H1 (cell line): ENCODE measurements around the gene GJA5.

ENCODE experiments used
- CEBPB ChIP-seq: IDR thresholded peaks from 2 replicates; pipeline ENCODE4 v1.6.1; 2012; ENCODE audit warnings: low read depth, low read length
- CTCF ChIP-seq, 3 experiments: IDR thresholded peaks; 1 replicate in 2 of 3; 2 replicates in 1 of 3; pipeline versions ENCODE4 v1.5.1 to v1.6.1; 2011; ENCODE audit warnings: low read length in 3 of 3, mild to moderate bottlenecking in 3 of 3, inconsistent platforms in 2 of 3, low read depth in 1 of 3, moderate library complexity in 1 of 3; ENCODE audit not compliant: insufficient read depth in 1 of 3; ENCODE audit errors: control extremely low read depth in 1 of 3
- EGR1 ChIP-seq: IDR thresholded peaks from 2 replicates; pipeline ENCODE4 v1.6.1; 2011; ENCODE audit warnings: low read depth, low read length, borderline replicate concordance
- EZH2 ChIP-seq: fragments of 200-600 bp; sonication (generic); IDR thresholded peaks from 2 replicates; pipeline ENCODE4 v1.7.1; 2012; ENCODE audit warnings: low read depth, mild to moderate bottlenecking, moderate library complexity, low read length, inconsistent platforms; ENCODE audit not compliant: severe bottlenecking
- JUND ChIP-seq: IDR thresholded peaks from 2 replicates; pipeline ENCODE4 v1.6.1; 2011; ENCODE audit warnings: mild to moderate bottlenecking, improper control_type of control experiment, low read length
- MAX ChIP-seq: IDR thresholded peaks from 2 replicates; pipeline ENCODE4 v1.6.1; 2012; ENCODE audit warnings: inconsistent platforms
- PHF8 ChIP-seq: fragments of 200-600 bp; sonication (generic); conservative IDR thresholded peaks from 2 replicates; pipeline ENCODE4 v1.7.1; 2012; ENCODE audit warnings: low read depth, mild to moderate bottlenecking, inconsistent platforms, low read length, moderate library complexity
- POLR2A ChIP-seq, 2 experiments: IDR thresholded peaks; 1 replicate in 1 of 2; 2 replicates in 1 of 2; pipeline ENCODE4 v1.6.1; 2011; ENCODE audit warnings: low read depth in 2 of 2, low read length in 2 of 2, mild to moderate bottlenecking in 2 of 2; ENCODE audit errors: control extremely low read depth in 1 of 2
- POLR2AphosphoS5 ChIP-seq: IDR thresholded peaks from 2 replicates; pipeline ENCODE4 v1.6.1; 2011; ENCODE audit warnings: low read depth, low read length
- RAD21 ChIP-seq, 2 experiments: IDR thresholded peaks in 1 of 2; conservative IDR thresholded peaks in 1 of 2; 2 replicates each; pipeline ENCODE4 v1.6.1; 2011; ENCODE audit warnings: low read depth in 2 of 2, low read length in 2 of 2, improper control_type of control experiment in 1 of 2, inconsistent platforms in 1 of 2, mild to moderate bottlenecking in 1 of 2, moderate library complexity in 1 of 2
- RFX5 ChIP-seq: IDR thresholded peaks from 2 replicates; pipeline ENCODE4 v1.6.1; 2011; ENCODE audit warnings: low read depth, low read length, improper control_type of control experiment, borderline replicate concordance
- TCF12 ChIP-seq: IDR thresholded peaks from 2 replicates; pipeline ENCODE4 v1.6.1; 2011; ENCODE audit warnings: low read depth, mild to moderate bottlenecking, low read length
- ZNF274 ChIP-seq: IDR thresholded peaks from 2 replicates; pipeline ENCODE4 v1.7.0; 2012; ENCODE audit warnings: low read length, borderline replicate concordance; ENCODE audit errors: extremely low read depth

GRCh38 chr1:147794570-147794969 is 34.2 kb upstream of the GJA5 start:
- no peak for TF ChIP-seq POLR2A (IDR thresholded peaks at IDR 0.05; ENCODE audit: control extremely low read depth in 1 of 2, low read depth in 2 of 2, low read length in 2 of 2)
- TF ChIP-seq CTCF (IDR thresholded peaks at IDR 0.05; ENCODE audit: control extremely low read depth in 1 of 3, insufficient read depth in 1 of 3, low read depth in 1 of 3, low read length in 3 of 3): no peak
- no peak for TF ChIP-seq MAX
- no peak for TF ChIP-seq POLR2AphosphoS5
- TF ChIP-seq RAD21 (IDR thresholded peaks at IDR 0.05 in 1 of 2, conservative IDR thresholded peaks at IDR 0.05 in 1 of 2; ENCODE audit: low read depth in 2 of 2, low read length in 2 of 2): no peak
- TF ChIP-seq RFX5: no peak
- TF ChIP-seq TCF12: no peak
- TF ChIP-seq EGR1: no peak
- TF ChIP-seq JUND: no peak
- TF ChIP-seq ZNF274: no peak
- TF ChIP-seq PHF8: no peak
- TF ChIP-seq EZH2: no peak
- TF ChIP-seq CEBPB: no peak
